ENCODE data around the gene DAPL1. TPM values are rescaled to one million over a fixed set of nuclear protein-coding genes. Genes with fewer than 3 reads are reported as not detected.

DAPL1 gene
- total RNA-seq, 1 experiment from 2014 or later = not detected

DNA sequence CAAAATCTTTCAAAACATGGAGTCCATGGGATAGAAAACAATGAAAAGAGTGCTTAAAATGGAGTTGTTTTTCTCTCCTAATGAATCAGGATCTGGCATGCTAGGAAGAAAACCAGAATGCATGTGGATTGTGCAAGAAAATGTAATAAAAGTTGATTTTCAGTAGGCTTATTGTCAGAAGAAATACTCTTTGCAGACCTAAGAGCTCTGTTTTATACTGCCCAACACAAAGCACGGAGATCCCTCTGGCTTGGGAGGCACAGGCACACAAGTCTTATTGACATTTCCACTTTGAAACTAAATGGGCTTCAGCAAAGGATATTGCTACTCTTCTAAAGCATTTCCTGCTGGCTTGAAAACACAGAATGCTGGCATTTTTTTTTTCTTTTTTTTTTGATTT is 15.5 kb upstream of the DAPL1 start:
- intact Hi-C loops (cut with micrococcal nuclease; ENCODE audit: unreplicated experiment) = no loop called here
- TF ChIP-seq, protein P1, sequence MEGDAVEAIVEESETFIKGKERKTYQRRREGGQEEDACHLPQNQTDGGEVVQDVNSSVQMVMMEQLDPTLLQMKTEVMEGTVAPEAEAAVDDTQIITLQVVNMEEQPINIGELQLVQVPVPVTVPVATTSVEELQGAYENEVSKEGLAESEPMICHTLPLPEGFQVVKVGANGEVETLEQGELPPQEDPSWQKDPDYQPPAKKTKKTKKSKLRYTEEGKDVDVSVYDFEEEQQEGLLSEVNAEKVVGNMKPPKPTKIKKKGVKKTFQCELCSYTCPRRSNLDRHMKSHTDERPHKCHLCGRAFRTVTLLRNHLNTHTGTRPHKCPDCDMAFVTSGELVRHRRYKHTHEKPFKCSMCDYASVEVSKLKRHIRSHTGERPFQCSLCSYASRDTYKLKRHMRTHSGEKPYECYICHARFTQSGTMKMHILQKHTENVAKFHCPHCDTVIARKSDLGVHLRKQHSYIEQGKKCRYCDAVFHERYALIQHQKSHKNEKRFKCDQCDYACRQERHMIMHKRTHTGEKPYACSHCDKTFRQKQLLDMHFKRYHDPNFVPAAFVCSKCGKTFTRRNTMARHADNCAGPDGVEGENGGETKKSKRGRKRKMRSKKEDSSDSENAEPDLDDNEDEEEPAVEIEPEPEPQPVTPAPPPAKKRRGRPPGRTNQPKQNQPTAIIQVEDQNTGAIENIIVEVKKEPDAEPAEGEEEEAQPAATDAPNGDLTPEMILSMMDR (conservative IDR thresholded peaks at IDR 0.05) = no peak
- no peak for TF ChIP-seq EZH2 (IDR thresholded peaks at IDR 0.05; ENCODE audit: low read depth)
- Histone ChIP-seq H3K4me1 (replicated peaks; ENCODE audit: insufficient read depth) (no peaks in the 10 kb centered on the region; the same call in 1 of the 2 replicates), H4K20me1 (ENCODE audit: insufficient read depth) (no peaks in the 10 kb centered on the region), H3K36me3 (ENCODE audit: low read depth) (no peaks in the 10 kb centered on the region), H3K9me3 (ENCODE audit: insufficient read depth, low read depth) (no peaks in the 10 kb centered on the region), H3F3A (ENCODE audit: insufficient read depth, low read depth) (no peaks in the 10 kb centered on the region), H3K27me3 (ENCODE audit: insufficient read depth, low read depth) (no peaks in the 10 kb centered on the region), H3K4me2 (no peak overlapping the region), H3K4me3 (no peak overlapping the region), H2AFZ (no peak overlapping the region), H3K9me2 (ENCODE audit: insufficient read depth) (no peaks in the 10 kb centered on the region), H3K27ac (no peak overlapping the region), H3K79me2 (ENCODE audit: low read depth) (no peaks in the 10 kb centered on the region)
- no peak for DNase-seq
- no TSS peak for BruUV-seq (replicated peaks)
- ChIA-PET CTCF (no interaction called here), POLR2A (ENCODE audit: unreplicated experiment) (no interaction called here)

DNA sequence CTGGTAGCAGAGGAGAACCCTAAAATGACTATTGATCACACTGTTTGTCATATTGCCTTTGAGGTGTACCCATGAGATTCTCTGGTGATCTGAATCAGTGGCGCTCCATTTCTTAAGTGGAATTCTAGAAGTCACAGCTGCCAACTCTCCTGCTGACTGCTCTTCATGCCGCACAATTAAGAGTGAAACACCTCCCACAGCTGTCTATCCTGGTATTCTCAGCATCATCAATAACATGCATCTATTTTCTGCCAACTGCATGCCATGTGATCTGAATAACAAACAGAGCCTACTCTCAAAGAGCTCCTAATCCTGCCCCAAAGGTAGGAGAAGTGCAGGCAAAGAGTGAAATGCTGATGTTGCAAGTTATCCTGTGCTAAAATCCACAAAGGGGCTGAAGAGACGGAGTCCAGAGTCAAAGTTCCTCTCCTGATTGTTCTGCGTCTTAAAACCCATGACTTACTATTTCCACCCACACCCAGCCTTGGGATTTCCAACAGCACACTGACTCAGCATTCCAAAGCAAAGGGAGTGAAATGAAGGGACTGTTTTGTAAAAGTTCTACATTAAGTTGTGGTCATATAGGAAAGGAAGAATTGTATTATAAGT is 13.7 kb upstream of the DAPL1 start:
- BruUV-seq (replicated peaks) = no TSS peak
- H3K79me2 ChIP-seq (ENCODE audit: low read depth) = no peaks in the 10 kb centered on the region
- no peaks in the 10 kb centered on the region for H4K20me1 ChIP-seq (ENCODE audit: insufficient read depth)
- no peaks in the 10 kb centered on the region for H3K36me3 ChIP-seq (ENCODE audit: low read depth)
- H3K9me2 ChIP-seq (ENCODE audit: insufficient read depth) = no peaks in the 10 kb centered on the region
- no peak for DNase-seq
- TF ChIP-seq EZH2 (IDR thresholded peaks at IDR 0.05; ENCODE audit: low read depth) = no peak
- TF ChIP-seq, protein P1 (conservative IDR thresholded peaks at IDR 0.05) = no peak
- no peak overlapping the region for H3K4me3 ChIP-seq
- no peak overlapping the region for H3K27ac ChIP-seq
- intact Hi-C loops (cut with micrococcal nuclease; ENCODE audit: unreplicated experiment) = no loop called here
- no peak overlapping the region for H2AFZ ChIP-seq
- H3K9me3 ChIP-seq (ENCODE audit: insufficient read depth, low read depth) = no peaks in the 10 kb centered on the region
- no peaks in the 10 kb centered on the region for H3F3A ChIP-seq (ENCODE audit: insufficient read depth, low read depth)
- no peaks in the 10 kb centered on the region; the same call in 1 of the 2 replicates for H3K4me1 ChIP-seq (replicated peaks; ENCODE audit: insufficient read depth)
- CTCF ChIA-PET = no interaction called here
- H3K27me3 ChIP-seq (ENCODE audit: insufficient read depth, low read depth) = no peaks in the 10 kb centered on the region
- POLR2A ChIA-PET (ENCODE audit: unreplicated experiment) = no interaction called here
- no peak overlapping the region for H3K4me2 ChIP-seq

DNA sequence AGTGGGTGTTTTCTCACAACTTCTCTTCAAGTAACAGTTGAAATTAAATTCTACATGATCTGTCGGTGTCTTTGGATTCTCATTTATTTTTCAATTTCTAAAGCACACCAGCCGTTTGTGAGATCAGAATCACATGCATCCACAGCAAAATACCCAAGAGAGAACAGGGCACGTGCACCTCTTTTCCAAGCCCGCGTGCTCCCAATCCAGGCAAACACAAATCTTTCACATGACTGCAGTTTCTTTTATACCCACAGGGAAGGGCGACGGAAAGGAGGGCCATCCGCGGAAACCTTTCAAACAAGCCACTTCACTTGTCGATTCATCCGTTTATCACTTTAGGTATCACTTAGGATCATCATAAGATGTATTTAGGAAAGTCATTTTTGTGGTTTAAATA is 13.0 kb upstream of the DAPL1 start:
- no peaks in the 10 kb centered on the region for H3K36me3 ChIP-seq (ENCODE audit: low read depth)
- no peaks in the 10 kb centered on the region for H3K79me2 ChIP-seq (ENCODE audit: low read depth)
- H3K4me3 ChIP-seq = no peak overlapping the region
- H3K9me3 ChIP-seq (ENCODE audit: insufficient read depth, low read depth) = no peaks in the 10 kb centered on the region
- no peaks in the 10 kb centered on the region; the same call in 1 of the 2 replicates for H3K4me1 ChIP-seq (replicated peaks; ENCODE audit: insufficient read depth)
- intact Hi-C loops (cut with micrococcal nuclease; ENCODE audit: unreplicated experiment) = no loop called here
- no peak for TF ChIP-seq EZH2 (IDR thresholded peaks at IDR 0.05; ENCODE audit: low read depth)
- TF ChIP-seq, protein P1 (conservative IDR thresholded peaks at IDR 0.05) = no peak
- BruUV-seq (replicated peaks) = no TSS peak
- DNase-seq = no peak
- ChIA-PET CTCF (no interaction called here), POLR2A (ENCODE audit: unreplicated experiment) (no interaction called here)
- no peak overlapping the region for H2AFZ ChIP-seq
- H3K4me2 ChIP-seq = no peak overlapping the region
- no peaks in the 10 kb centered on the region for H3K9me2 ChIP-seq (ENCODE audit: insufficient read depth)
- no peaks in the 10 kb centered on the region for H3K27me3 ChIP-seq (ENCODE audit: insufficient read depth, low read depth)
- no peak overlapping the region for H3K27ac ChIP-seq
- no peaks in the 10 kb centered on the region for H3F3A ChIP-seq (ENCODE audit: insufficient read depth, low read depth)
- no peaks in the 10 kb centered on the region for H4K20me1 ChIP-seq (ENCODE audit: insufficient read depth)
